Mucosa of descending colon (tissue), 3 donors: ENCODE data around the gene SEL1L3. TPM values are rescaled to one million over a fixed set of nuclear protein-coding genes. Genes with fewer than 3 reads are reported as not detected.

ENCODE experiments used
- ATAC-seq: fragments of 200-7000 bp; cut with Tn5 transposase; one replicate; pipeline ENCODE4 v1.9.1; 2020; ENCODE audit warnings: mild to moderate bottlenecking, moderate library complexity
- DNase-seq, 3 donors: peaks; one replicate each; pipeline ENCODE4 v3.0.0-alpha.2; 2020
- H3K36me3 ChIP-seq: fragments of 200-600 bp; one replicate; pipeline ENCODE4 v1.8.0; 2021; ENCODE audit warnings: low read depth, mild to moderate bottlenecking
- H3K4me1 ChIP-seq: fragments of 200-600 bp; one replicate; pipeline ENCODE4 v1.8.0; 2021; ENCODE audit warnings: low read depth, mild to moderate bottlenecking
- H3K4me3 ChIP-seq: fragments of 200-600 bp; one replicate; pipeline ENCODE4 v1.8.0; 2021; ENCODE audit warnings: mild to moderate bottlenecking
- H3K9me3 ChIP-seq: fragments of 200-600 bp; one replicate; pipeline ENCODE4 v1.8.0; 2021; ENCODE audit warnings: mild to moderate bottlenecking
- CTCF ChIP-seq: fragments of 200-600 bp; IDR thresholded peaks from one replicate; pipeline ENCODE4 v1.8.0; 2022; ENCODE audit warnings: antibody characterized with exemption, mild to moderate bottlenecking
- intact Hi-C, 2 donors: fragments of 100-400 bp; cut with DNase I in 1 of 2; cut with micrococcal nuclease in 1 of 2; formaldehyde crosslinking; loops; one replicate each; pipeline versions ENCODE4 v1.11.0 to v1.11.1; 2022; cut with DNase I, micrococcal nuclease
- total RNA-seq, 3 donors: library from RNA; stranded (reverse); fragmentation: NEBNext Ultra II Directional in 2 of 3; extraction: Animal tissue kit (Norgen Biotek cat#: 25700) in 2 of 3; gene quantifications; one replicate each; pipeline versions ENCODE4 v1.2.1 to v1.2.4, GENCODE V29; 2021 to 2023
- donor health status: DM: no; HTN: no; CAD: no; lungs with moderate emphysema.
- donor health status: DM: no; HTN: no; CAD: no.
- donor health status: DM: no; HTN: yes; CAD: no.

Gene SEL1L3
- total RNA-seq, 3 donors from 2014 or later = 51.7 to 104 (median 98.3) TPM

GRCh38 chr4:25727711-25728493 lies 134.9 kb downstream of the SEL1L3 start:
- DNase-seq (no peak), ATAC-seq (no peak)
- intact Hi-C loops = no loop called here
- H3K36me3 ChIP-seq = no peaks in the 10 kb centered on the region
- no peak for TF ChIP-seq CTCF
- H3K4me1 ChIP-seq = no peaks in the 10 kb centered on the region
- H3K9me3 ChIP-seq = no peaks in the 10 kb centered on the region
- no peak overlapping the region for H3K4me3 ChIP-seq

GRCh38 chr4:25725870-25726269 lies 136.9 kb downstream of the SEL1L3 start:
- intact Hi-C loops = no loop called here
- no peak for DNase-seq
- Histone ChIP-seq H3K36me3 (no peaks in the 10 kb centered on the region), H3K4me1 (no peaks in the 10 kb centered on the region), H3K9me3 (no peaks in the 10 kb centered on the region), H3K4me3 (no peak overlapping the region)
- no peak for ATAC-seq
- TF ChIP-seq CTCF = no peak

GRCh38 chr4:25723409-25723808 lies 139.4 kb downstream of the SEL1L3 start:
- Histone ChIP-seq H3K9me3 (no peaks in the 10 kb centered on the region), H3K4me1 (no peaks in the 10 kb centered on the region), H3K4me3 (no peak overlapping the region), H3K36me3 (no peaks in the 10 kb centered on the region)
- intact Hi-C loops = no loop called here
- TF ChIP-seq CTCF = no peak
- no peak for ATAC-seq
- DNase-seq = no peak

- Histone ChIP-seq H3K4me3 (no peak overlapping the region), H3K36me3 (no peaks in the 10 kb centered on the region), H3K4me1 (no peaks in the 10 kb centered on the region), H3K9me3 (no peaks in the 10 kb centered on the region)
- intact Hi-C loops = no loop called here
- ATAC-seq = no peak
- TF ChIP-seq CTCF = no peak
- DNase-seq = no peak
These were observed 139.8 kb downstream of the SEL1L3 start for GRCh38 chr4:25722964-25723363.

GRCh38 chr4:25713812-25714211 lies 149.0 kb downstream of the SEL1L3 start:
- H3K9me3 ChIP-seq = no peaks in the 10 kb centered on the region
- intact Hi-C loops = no loop called here

More at GRCh38 chr4:25713812-25714211, 149.0 kb downstream of the SEL1L3 start:
- no peak overlapping the region for H3K4me3 ChIP-seq
- DNase-seq (no peak), ATAC-seq (no peak)
- no peaks in the 10 kb centered on the region for H3K4me1 ChIP-seq
- H3K36me3 ChIP-seq = no peaks in the 10 kb centered on the region
- no peak for TF ChIP-seq CTCF
